ENCODE data around the gene INPP4A. TPM values are rescaled to one million over a fixed set of nuclear protein-coding genes. Genes with fewer than 3 reads are reported as not detected.

INPP4A gene
- polyA plus RNA-seq, 1 of the 3 experiments (the other 2 are of a cell fraction): 15.0 TPM

- TF ChIP-seq PBX3 (IDR thresholded peaks at IDR 0.05) (no peak), USF2 (IDR thresholded peaks at IDR 0.05; ENCODE audit: borderline replicate concordance, low read depth, low read length) (no peak), TAF1 (IDR thresholded peaks at IDR 0.05; ENCODE audit: borderline replicate concordance, low read depth, low read length) (no peak), RXRA (IDR thresholded peaks at IDR 0.05; ENCODE audit: borderline replicate concordance, low read depth) (no peak), FOXM1 (IDR thresholded peaks at IDR 0.05; ENCODE audit: low read depth) (no peak), USF1 (IDR thresholded peaks at IDR 0.05; ENCODE audit: borderline replicate concordance, low read depth) (no peak), RFX5 (IDR thresholded peaks at IDR 0.05; ENCODE audit: low read length) (no peak), SMC3 (IDR thresholded peaks at IDR 0.05; ENCODE audit: low read depth, low read length) (no peak), TCF12 (IDR thresholded peaks at IDR 0.05) (no peak)
These were observed 114.9 kb downstream of the INPP4A start (continued) for GRCh38 chr2:98559581-98559980.

GRCh38 chr2:98560256-98560771 lies 115.7 kb downstream of the INPP4A start:
- Histone ChIP-seq H3K4me1 (ENCODE audit: control insufficient read depth in 1 of 2, insufficient read depth in 2 of 2, low read depth in 1 of 2, low read length in 1 of 2) (peaks cover 7 to 9% of the 10 kb centered on the region in 2 experiments; a peak in 2 of 4 replicates), H3F3A (replicated peaks; ENCODE audit: insufficient read depth) (peaks cover 8% of the 10 kb centered on the region), H3K27me3 (ENCODE audit: insufficient read depth) (no peaks in the 10 kb centered on the region), H3K4me3 (ENCODE audit: low read depth in 2 of 2, low read length in 1 of 2) (no peak overlapping the region), H4K20me1 (ENCODE audit: insufficient read depth) (no peaks in the 10 kb centered on the region), H3K27ac (ENCODE audit: low read depth in 2 of 2, low read length in 1 of 2) (peak overlapping the region in 1 of 2 experiments; percentile 51; a peak in 2 of 4 replicates), H3K36me3 (replicated peaks in 1 of 2; ENCODE audit: control insufficient read depth in 1 of 2, insufficient read depth in 2 of 2, low read length in 1 of 2) (peaks cover 8 to 47% of the 10 kb centered on the region in 2 experiments), H3K4me2 (peak overlapping the region; percentile 64; the same call in 1 of the 2 replicates), H3K9ac (no peak overlapping the region), H3K9me3 (no peaks in the 10 kb centered on the region), H3K9me2 (no peaks in the 10 kb centered on the region), H2AFZ (ENCODE audit: low read depth) (no peak overlapping the region), H3K79me2 (ENCODE audit: insufficient read depth) (no peaks in the 10 kb centered on the region)
- no peak for DNase-seq
- ChIA-PET CTCF (interaction anchor here (0.8 to 2.7 kb wide), 6 partner anchors 9 to 72 kb away, joined by 3 to 14 read pairs (median 3); no protein-coding TSS in a partner anchor), POLR2A (interaction anchor here (1.0 kb wide), 1 partner anchor 116 kb away, joined by 3 read pairs; the partner anchor contains the start of gene INPP4A)
- 75% methylated on average over 8 of the region's 9 CpGs for WGBS (ENCODE audit: low lambda C conversion rate)
- TF ChIP-seq MEF2A (IDR thresholded peaks at IDR 0.05; ENCODE audit: borderline replicate concordance, low read depth) (no peak), NRF1 (IDR thresholded peaks at IDR 0.05; ENCODE audit: low read depth, low read length) (no peak), CHD2 (IDR thresholded peaks at IDR 0.05; ENCODE audit: low read length, partially characterized antibody) (no peak), FOXJ3 (CRISPR knock-in tag; IDR thresholded peaks at IDR 0.05) (no peak), JUND (IDR thresholded peaks at IDR 0.05) (peak; percentile 31; the same call in 1 of the 2 replicates), USF2 (IDR thresholded peaks at IDR 0.05; ENCODE audit: borderline replicate concordance, low read depth, low read length) (no peak), EZH2phosphoT487 (IDR thresholded peaks at IDR 0.05; ENCODE audit: borderline replicate concordance, low read depth) (no peak), RXRA (IDR thresholded peaks at IDR 0.05; ENCODE audit: borderline replicate concordance, low read depth) (no peak), FOSL2 (IDR thresholded peaks at IDR 0.05; ENCODE audit: borderline replicate concordance, low read depth) (peak; percentile 68; the same call in 1 of the 2 replicates), SIN3A (IDR thresholded peaks at IDR 0.05; ENCODE audit: borderline replicate concordance, low read depth, low read length) (no peak), MAX (IDR thresholded peaks at IDR 0.05; ENCODE audit: low read depth) (peak; percentile 55; the same call in 1 of the 2 replicates), EP300 (IDR thresholded peaks at IDR 0.05; ENCODE audit: borderline replicate concordance in 1 of 2, low read depth in 1 of 2, low read length in 1 of 2) (no peak), FOXM1 (IDR thresholded peaks at IDR 0.05; ENCODE audit: low read depth) (no peak), USF1 (IDR thresholded peaks at IDR 0.05; ENCODE audit: borderline replicate concordance, low read depth) (no peak), REST (IDR thresholded peaks at IDR 0.05; ENCODE audit: low read depth, low read length) (no peak)

Data from SK-N-SH (cell line).